ENCODE measurements around the gene BCAS3. TPM values are rescaled to one million over a fixed set of nuclear protein-coding genes. Genes with fewer than 3 reads are reported as not detected.

Gene BCAS3
- total and polyA plus RNA-seq, 5 donors from 2014 or later = 29.7 to 59.1 (median 33.9) TPM

GRCh38 chr17:61366076-61366714 lies 688.5 kb downstream of the BCAS3 start:
- no peak overlapping the region for H3K4me3 Mint-ChIP-seq
- peaks cover 21% of the 10 kb centered on the region for H3K36me3 Mint-ChIP-seq
- ATAC-seq (ENCODE audit: low read depth in 2 of 2) (no peak), DNase-seq (no peak)
- H3K27me3 Mint-ChIP-seq = no peaks in the 10 kb centered on the region
- H3K27ac Mint-ChIP-seq = no peak overlapping the region
- Histone ChIP-seq H3K4me3 (ENCODE audit: low read depth, low read length) (no peak overlapping the region), H3K4me1 (ENCODE audit: control insufficient read depth, insufficient read depth, low read length, poor library complexity, severe bottlenecking) (no peaks in the 10 kb centered on the region), H3K9me3 (ENCODE audit: control insufficient read depth in 2 of 2, low read length in 2 of 2) (no peaks in the 10 kb centered on the region), H3K27me3 (ENCODE audit: control insufficient read depth, insufficient read depth, low read length) (no peaks in the 10 kb centered on the region), H3K36me3 (ENCODE audit: control insufficient read depth, insufficient read depth, low read length) (no peaks in the 10 kb centered on the region), H3K27ac (ENCODE audit: insufficient read depth, low read length, poor library complexity, severe bottlenecking) (no peak overlapping the region)
- no peaks in the 10 kb centered on the region for H3K9me3 Mint-ChIP-seq
- no peaks in the 10 kb centered on the region for H3K4me1 Mint-ChIP-seq

DNA sequence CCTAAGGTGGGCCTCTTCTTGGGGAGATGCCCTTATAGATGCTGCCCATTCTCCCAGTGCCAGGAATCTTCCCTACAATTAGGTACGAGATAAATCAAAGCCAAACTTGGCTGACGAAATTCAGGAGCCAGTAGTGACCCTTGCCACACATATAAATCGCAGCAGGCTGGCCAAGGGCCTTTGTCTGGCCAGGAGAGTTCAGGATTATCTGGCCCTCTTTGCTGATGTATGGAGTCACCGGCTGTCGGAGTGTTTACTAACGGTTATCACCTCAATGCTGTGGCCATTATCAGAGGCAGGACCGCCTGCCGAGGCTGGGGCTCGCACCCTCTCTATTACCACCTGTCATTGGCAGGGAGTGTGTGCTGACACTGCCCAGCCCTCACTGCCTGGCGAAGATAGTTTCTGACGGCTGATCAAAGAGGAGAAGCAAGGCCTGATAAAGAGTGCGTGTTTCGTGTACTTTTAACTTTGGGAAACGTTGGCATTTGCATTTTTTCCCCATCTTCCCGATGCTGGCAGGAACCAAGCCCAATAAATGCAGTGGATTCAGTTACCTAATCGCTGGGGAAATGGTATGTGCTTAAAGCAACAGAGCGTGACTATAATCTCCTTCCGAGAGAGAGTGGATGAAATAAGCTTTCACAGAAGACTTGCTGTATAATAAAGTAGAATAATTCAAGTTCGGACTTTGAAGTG lies 689.2 kb downstream of the BCAS3 start:
- H3K27ac ChIP-seq (ENCODE audit: insufficient read depth, low read length, poor library complexity, severe bottlenecking) = no peak overlapping the region
- Mint-ChIP-seq H3K4me3 (no peak overlapping the region), H3K27me3 (no peaks in the 10 kb centered on the region), H3K4me1 (no peaks in the 10 kb centered on the region), H3K36me3 (peaks cover 22% of the 10 kb centered on the region), H3K9me3 (no peaks in the 10 kb centered on the region), H3K27ac (no peak overlapping the region)
- no peaks in the 10 kb centered on the region for H3K36me3 ChIP-seq (ENCODE audit: control insufficient read depth, insufficient read depth, low read length)
- ATAC-seq (ENCODE audit: low read depth in 2 of 2) = no peak
- no peak for DNase-seq
- H3K9me3 ChIP-seq (ENCODE audit: control insufficient read depth in 2 of 2, low read length in 2 of 2) = no peaks in the 10 kb centered on the region
- H3K4me1 ChIP-seq (ENCODE audit: control insufficient read depth, insufficient read depth, low read length, poor library complexity, severe bottlenecking) = no peaks in the 10 kb centered on the region
- H3K4me3 ChIP-seq (ENCODE audit: low read depth, low read length) = no peak overlapping the region
- no peaks in the 10 kb centered on the region for H3K27me3 ChIP-seq (ENCODE audit: control insufficient read depth, insufficient read depth, low read length)

- DNase-seq (no peak), ATAC-seq (ENCODE audit: low read depth in 2 of 2) (no peak)
- H3K36me3 ChIP-seq (ENCODE audit: control insufficient read depth, insufficient read depth, low read length) = no peaks in the 10 kb centered on the region
- no peaks in the 10 kb centered on the region for H3K27me3 ChIP-seq (ENCODE audit: control insufficient read depth, insufficient read depth, low read length)
- no peak overlapping the region for H3K4me3 ChIP-seq (ENCODE audit: low read depth, low read length)
- Mint-ChIP-seq H3K4me1 (no peaks in the 10 kb centered on the region), H3K36me3 (peaks cover 20% of the 10 kb centered on the region), H3K9me3 (no peaks in the 10 kb centered on the region), H3K27ac (no peak overlapping the region), H3K27me3 (no peaks in the 10 kb centered on the region), H3K4me3 (no peak overlapping the region)
- H3K4me1 ChIP-seq (ENCODE audit: control insufficient read depth, insufficient read depth, low read length, poor library complexity, severe bottlenecking) = no peaks in the 10 kb centered on the region
- H3K27ac ChIP-seq (ENCODE audit: insufficient read depth, low read length, poor library complexity, severe bottlenecking) = no peak overlapping the region
- no peaks in the 10 kb centered on the region for H3K9me3 ChIP-seq (ENCODE audit: control insufficient read depth in 2 of 2, low read length in 2 of 2)
These were observed 690.6 kb downstream of the BCAS3 start for GRCh38 chr17:61368049-61368831.

DNA sequence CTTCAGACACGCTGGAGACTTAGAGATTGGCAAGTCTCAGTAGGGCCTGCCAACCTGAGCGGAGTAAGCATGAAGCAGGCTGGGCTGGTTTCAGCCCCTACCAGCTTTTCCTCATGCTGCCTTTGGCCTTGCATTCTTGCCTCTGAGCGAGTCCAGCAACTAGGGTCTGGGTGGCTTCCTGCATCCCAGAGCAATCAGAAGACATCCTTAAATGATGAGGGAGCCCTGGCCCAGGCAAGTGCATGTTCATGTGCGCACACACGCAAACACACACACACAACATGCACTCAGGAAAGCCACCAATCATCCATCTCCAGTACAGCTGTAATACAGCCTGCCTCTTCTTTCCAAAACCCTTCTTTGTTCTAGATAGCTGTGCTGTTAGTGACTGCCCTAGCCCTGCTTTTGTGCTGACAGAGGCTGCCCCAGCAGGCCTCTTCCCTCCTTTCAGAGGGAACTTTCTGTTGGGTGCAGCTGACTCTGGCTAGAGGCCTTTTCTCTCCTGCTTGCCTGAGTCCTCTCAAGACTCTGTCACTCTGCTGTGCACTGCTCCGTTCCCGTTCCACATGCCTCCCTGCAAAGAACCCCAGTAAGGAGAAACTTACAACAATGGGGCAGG lies 691.3 kb downstream of the BCAS3 start:
- H3K4me3 Mint-ChIP-seq = no peak overlapping the region

DNA sequence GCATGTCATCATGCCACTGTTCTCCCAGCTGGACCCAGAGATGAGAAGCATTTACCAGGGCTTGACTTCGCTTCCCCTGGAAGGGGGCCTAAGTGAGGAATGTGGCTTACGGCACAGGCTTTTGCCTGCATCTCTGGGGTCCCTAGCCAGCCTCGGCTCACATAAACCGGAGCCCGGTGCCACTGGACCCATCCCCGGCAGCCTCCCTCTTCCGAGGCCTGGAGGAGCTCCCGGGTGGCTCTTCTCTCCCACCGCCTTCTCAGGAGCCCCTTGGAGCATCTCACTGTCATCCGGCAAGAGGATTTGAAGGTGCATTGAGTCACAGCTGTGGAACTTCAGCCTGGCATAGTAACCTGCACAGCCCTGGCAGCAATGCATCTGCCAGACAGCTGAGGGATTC lies 692.1 kb downstream of the BCAS3 start:
- no peaks in the 10 kb centered on the region for H3K4me1 ChIP-seq (ENCODE audit: control insufficient read depth, insufficient read depth, low read length, poor library complexity, severe bottlenecking)
- H3K4me1 Mint-ChIP-seq = no peaks in the 10 kb centered on the region
- no peak overlapping the region for H3K27ac Mint-ChIP-seq
- no peak for ATAC-seq (ENCODE audit: low read depth in 2 of 2)
- peaks cover 17% of the 10 kb centered on the region for H3K36me3 Mint-ChIP-seq
- DNase-seq = no peak
- no peak overlapping the region for H3K4me3 Mint-ChIP-seq
- H3K27ac ChIP-seq (ENCODE audit: insufficient read depth, low read length, poor library complexity, severe bottlenecking) = no peak overlapping the region
- no peaks in the 10 kb centered on the region for H3K36me3 ChIP-seq (ENCODE audit: control insufficient read depth, insufficient read depth, low read length)
- H3K27me3 ChIP-seq (ENCODE audit: control insufficient read depth, insufficient read depth, low read length) = no peaks in the 10 kb centered on the region
- no peak overlapping the region for H3K4me3 ChIP-seq (ENCODE audit: low read depth, low read length)
- no peaks in the 10 kb centered on the region for H3K9me3 ChIP-seq (ENCODE audit: control insufficient read depth in 2 of 2, low read length in 2 of 2)
- no peaks in the 10 kb centered on the region for H3K27me3 Mint-ChIP-seq
- no peaks in the 10 kb centered on the region for H3K9me3 Mint-ChIP-seq

More for the DNA sequence above, 691.3 kb downstream of the BCAS3 start:
- no peaks in the 10 kb centered on the region for H3K9me3 Mint-ChIP-seq
- no peak overlapping the region for H3K27ac ChIP-seq (ENCODE audit: insufficient read depth, low read length, poor library complexity, severe bottlenecking)
- no peak overlapping the region for H3K4me3 ChIP-seq (ENCODE audit: low read depth, low read length)
- DNase-seq = no peak
- H3K36me3 ChIP-seq (ENCODE audit: control insufficient read depth, insufficient read depth, low read length) = no peaks in the 10 kb centered on the region
- no peak for ATAC-seq (ENCODE audit: low read depth in 2 of 2)
- no peaks in the 10 kb centered on the region for H3K9me3 ChIP-seq (ENCODE audit: control insufficient read depth in 2 of 2, low read length in 2 of 2)
- peaks cover 20% of the 10 kb centered on the region for H3K36me3 Mint-ChIP-seq
- no peaks in the 10 kb centered on the region for H3K27me3 Mint-ChIP-seq
- H3K27me3 ChIP-seq (ENCODE audit: control insufficient read depth, insufficient read depth, low read length) = no peaks in the 10 kb centered on the region
- peak overlapping the region in 1 of 3 donors; percentile 43 for H3K27ac Mint-ChIP-seq
- no peaks in the 10 kb centered on the region for H3K4me1 ChIP-seq (ENCODE audit: control insufficient read depth, insufficient read depth, low read length, poor library complexity, severe bottlenecking)
- H3K4me1 Mint-ChIP-seq = no peaks in the 10 kb centered on the region

- Mint-ChIP-seq H3K36me3 (peaks cover 15% of the 10 kb centered on the region), H3K4me3 (no peak overlapping the region), H3K27me3 (no peaks in the 10 kb centered on the region), H3K9me3 (no peaks in the 10 kb centered on the region), H3K4me1 (no peaks in the 10 kb centered on the region), H3K27ac (no peak overlapping the region)
- DNase-seq (no peak), ATAC-seq (ENCODE audit: low read depth in 2 of 2) (no peak)
- Histone ChIP-seq H3K27ac (ENCODE audit: insufficient read depth, low read length, poor library complexity, severe bottlenecking) (no peak overlapping the region), H3K4me3 (ENCODE audit: low read depth, low read length) (no peak overlapping the region), H3K4me1 (ENCODE audit: control insufficient read depth, insufficient read depth, low read length, poor library complexity, severe bottlenecking) (no peaks in the 10 kb centered on the region), H3K36me3 (ENCODE audit: control insufficient read depth, insufficient read depth, low read length) (no peaks in the 10 kb centered on the region), H3K27me3 (ENCODE audit: control insufficient read depth, insufficient read depth, low read length) (no peaks in the 10 kb centered on the region), H3K9me3 (ENCODE audit: control insufficient read depth in 2 of 2, low read length in 2 of 2) (no peaks in the 10 kb centered on the region)
These were observed 693.5 kb downstream of the BCAS3 start for GRCh38 chr17:61371179-61371578.

GRCh38 chr17:61371606-61372005 lies 694.0 kb downstream of the BCAS3 start:
- Mint-ChIP-seq H3K36me3 (peaks cover 14% of the 10 kb centered on the region), H3K27me3 (no peaks in the 10 kb centered on the region), H3K4me3 (no peak overlapping the region), H3K27ac (no peak overlapping the region), H3K4me1 (no peaks in the 10 kb centered on the region), H3K9me3 (no peaks in the 10 kb centered on the region)
- ATAC-seq (ENCODE audit: low read depth in 2 of 2) = no peak
- Histone ChIP-seq H3K27ac (ENCODE audit: insufficient read depth, low read length, poor library complexity, severe bottlenecking) (no peak overlapping the region), H3K4me1 (ENCODE audit: control insufficient read depth, insufficient read depth, low read length, poor library complexity, severe bottlenecking) (no peaks in the 10 kb centered on the region), H3K27me3 (ENCODE audit: control insufficient read depth, insufficient read depth, low read length) (no peaks in the 10 kb centered on the region), H3K36me3 (ENCODE audit: control insufficient read depth, insufficient read depth, low read length) (no peaks in the 10 kb centered on the region), H3K4me3 (ENCODE audit: low read depth, low read length) (no peak overlapping the region), H3K9me3 (ENCODE audit: control insufficient read depth in 2 of 2, low read length in 2 of 2) (no peaks in the 10 kb centered on the region)
- DNase-seq = no peak
